GM12891 (cell line): ENCODE data around the gene RNF166.

Experiments
- POLR2A ChIP-seq: IDR thresholded peaks from 2 replicates; pipeline ENCODE4 v1.6.1; 2011; ENCODE audit warnings: low read depth, low read length, control low read depth
- POLR2AphosphoS5 ChIP-seq: IDR thresholded peaks from 2 replicates; pipeline ENCODE4 v1.6.1; 2011; ENCODE audit warnings: low read depth, low read length, control low read depth
- POU2F2 ChIP-seq: IDR thresholded peaks from 2 replicates; pipeline ENCODE4 v1.6.1; 2011; ENCODE audit warnings: low read depth, mild to moderate bottlenecking, control low read depth, low read length, moderate library complexity
- TAF1 ChIP-seq: IDR thresholded peaks from 2 replicates; pipeline ENCODE4 v1.6.1; 2011; ENCODE audit warnings: low read depth, low read length, control low read depth

DNA sequence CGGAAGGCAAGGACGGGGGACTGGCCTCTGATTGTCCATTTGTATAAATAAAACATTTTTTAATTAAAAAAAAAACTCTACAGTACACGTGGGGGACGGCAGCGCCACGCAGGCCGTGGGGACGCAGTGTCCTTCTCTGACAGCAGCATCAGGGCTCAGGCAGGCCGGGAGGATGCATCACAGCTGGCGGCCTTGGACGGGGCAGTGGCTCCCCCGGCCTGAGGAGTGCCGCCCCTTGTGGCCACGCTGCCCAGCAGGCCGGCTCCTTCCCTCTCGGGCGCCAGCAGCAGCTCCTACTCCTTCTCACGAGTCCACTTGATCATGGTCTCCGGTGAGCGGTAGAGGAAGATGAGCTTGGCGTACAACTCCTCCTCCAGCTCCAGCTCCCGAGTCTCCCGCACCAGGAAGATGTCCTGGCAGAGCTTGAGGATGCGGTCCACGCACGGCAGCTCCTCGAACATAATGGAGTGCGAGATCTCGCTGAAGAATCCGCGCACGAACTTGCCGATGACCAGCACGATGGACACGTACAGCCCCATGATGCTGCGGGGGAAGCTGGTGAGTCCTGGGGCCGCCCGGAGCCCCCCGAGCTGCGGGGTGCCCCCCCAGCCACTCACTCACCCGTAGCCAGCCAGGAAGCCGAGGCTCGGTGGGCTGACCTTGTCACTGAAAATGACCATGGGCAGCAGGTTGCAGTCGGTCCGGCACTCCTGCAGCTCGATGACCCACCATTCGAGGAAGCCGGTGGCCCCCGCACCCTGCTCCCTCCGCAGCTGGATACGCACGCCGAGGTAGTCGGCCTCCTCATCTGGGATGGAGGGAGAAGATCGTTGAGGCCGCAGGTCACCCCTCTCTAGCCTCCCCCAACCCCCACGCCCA, 9.3 kb upstream of the RNF166 start:
- TF ChIP-seq POLR2AphosphoS5: no peak
- TF ChIP-seq TAF1: no peak
- no peak for TF ChIP-seq POLR2A
- TF ChIP-seq POU2F2: no peak
